H9 (cell line): Measurements from ENCODE around the gene AGK. TPM values are rescaled to one million over a fixed set of nuclear protein-coding genes. Genes with fewer than 3 reads are reported as not detected.

Experiments
- DNase-seq: peaks from one replicate; pipeline ENCODE4 v3.0.0-alpha.2; 2017
- H2AFZ ChIP-seq: one replicate; pipeline ENCODE4 v1.6.1; 2013; ENCODE audit warnings: mild to moderate bottlenecking, low read length, control low read depth, moderate library complexity
- H2AK5ac ChIP-seq: 2 replicates; pipeline ENCODE4 v1.6.1; 2013; ENCODE audit warnings: low read length, control low read depth, mixed read lengths; ENCODE audit not compliant: insufficient read length
- H2BK120ac ChIP-seq: one replicate; pipeline ENCODE4 v1.6.1; 2013; ENCODE audit warnings: low read depth, mild to moderate bottlenecking, low read length, control low read depth, inconsistent platforms; ENCODE audit not compliant: poor library complexity, severe bottlenecking
- H2BK12ac ChIP-seq: 2 replicates; pipeline ENCODE4 v1.6.1; 2013; ENCODE audit warnings: low read length, control low read depth, mixed read lengths, low read depth; ENCODE audit not compliant: insufficient read length
- H2BK15ac ChIP-seq: 2 replicates; pipeline ENCODE4 v1.6.1; 2013; ENCODE audit warnings: low read depth, low read length, control low read depth
- H2BK20ac ChIP-seq: one replicate; pipeline ENCODE4 v1.6.1; 2013; ENCODE audit warnings: low read depth, mild to moderate bottlenecking, low read length, control low read depth, inconsistent platforms; ENCODE audit not compliant: poor library complexity, severe bottlenecking
- H2BK5ac ChIP-seq: 2 replicates; pipeline ENCODE4 v1.6.1; 2013; ENCODE audit warnings: low read length, control low read depth, mixed read lengths; ENCODE audit not compliant: insufficient read length
- H3K14ac ChIP-seq: 2 replicates; pipeline ENCODE4 v1.6.1; 2013; ENCODE audit warnings: low read length, control low read depth; ENCODE audit not compliant: insufficient read depth
- H3K18ac ChIP-seq: 2 replicates; pipeline ENCODE4 v1.6.1; 2013; ENCODE audit warnings: low read depth, mild to moderate bottlenecking, mixed read lengths, low read length, control low read depth; ENCODE audit not compliant: insufficient read length
- H3K23ac ChIP-seq: 2 replicates; pipeline ENCODE4 v1.6.1; 2013; ENCODE audit warnings: low read length, control low read depth, mixed read lengths, low read depth; ENCODE audit not compliant: insufficient read length
- H3K23me2 ChIP-seq: 2 replicates; pipeline ENCODE4 v1.6.1; 2013; ENCODE audit warnings: low read depth, mild to moderate bottlenecking, mixed read lengths, low read length, control low read depth; ENCODE audit not compliant: insufficient read length, poor library complexity, severe bottlenecking
- H3K27ac ChIP-seq: 2 replicates; pipeline ENCODE4 v1.5.1; 2013; ENCODE audit warnings: low read length, control low read depth, mixed read lengths, low read depth; ENCODE audit not compliant: insufficient read length
- H3K27me3 ChIP-seq: 2 replicates; pipeline ENCODE4 v1.6.1; 2013; ENCODE audit warnings: low read length, control low read depth, inconsistent platforms; ENCODE audit not compliant: insufficient read depth
- H3K4ac ChIP-seq: 2 replicates; pipeline ENCODE4 v1.6.1; 2013; ENCODE audit warnings: low read depth, mild to moderate bottlenecking, control low read depth, inconsistent platforms, low read length, moderate library complexity
- H3K4me1 ChIP-seq: 2 replicates; pipeline ENCODE4 v1.6.1; 2013; ENCODE audit warnings: low read length, control low read depth, inconsistent platforms; ENCODE audit not compliant: insufficient read depth
- H3K4me2 ChIP-seq: 2 replicates; pipeline ENCODE4 v1.6.1; 2013; ENCODE audit warnings: low read length, control low read depth, mixed read lengths; ENCODE audit not compliant: insufficient read length, insufficient read depth
- H3K56ac ChIP-seq: 2 replicates; pipeline ENCODE4 v1.6.1; 2013; ENCODE audit warnings: low read depth, mild to moderate bottlenecking, mixed read lengths, low read length, control low read depth; ENCODE audit not compliant: insufficient read length
- H3K79me1 ChIP-seq: 2 replicates; pipeline ENCODE4 v1.6.1; 2013; ENCODE audit warnings: low read depth, mild to moderate bottlenecking, moderate library complexity, low read length, control low read depth, inconsistent platforms; ENCODE audit not compliant: insufficient read depth, poor library complexity, severe bottlenecking
- H3K79me2 ChIP-seq: 2 replicates; pipeline ENCODE4 v1.6.1; 2013; ENCODE audit warnings: low read length, control low read depth, inconsistent platforms; ENCODE audit not compliant: insufficient read depth
- H3K9ac ChIP-seq: 2 replicates; pipeline ENCODE4 v1.6.1; 2013; ENCODE audit warnings: low read length, control low read depth, mixed read lengths; ENCODE audit not compliant: insufficient read length; ENCODE audit errors: extremely low read depth
- H3K9me3 ChIP-seq: one replicate; pipeline ENCODE4 v1.6.1; 2013; ENCODE audit warnings: low read depth, low read length, inconsistent platforms; ENCODE audit not compliant: control insufficient read depth
- H3T11ph ChIP-seq: one replicate; pipeline ENCODE4 v1.6.1; 2013; ENCODE audit warnings: mild to moderate bottlenecking, low read length, control low read depth, inconsistent platforms
- H4K20me1 ChIP-seq: one replicate; pipeline ENCODE4 v1.6.1; 2013; ENCODE audit not compliant: control insufficient read depth, insufficient read length, insufficient read depth
- H4K5ac ChIP-seq: 2 replicates; pipeline ENCODE4 v1.6.1; 2013; ENCODE audit warnings: low read depth, mild to moderate bottlenecking, mixed read lengths, low read length, control low read depth; ENCODE audit not compliant: insufficient read length
- H4K8ac ChIP-seq: replicated peaks from 2 replicates; pipeline ENCODE4 v1.6.1; 2013; ENCODE audit warnings: low read length, control low read depth, mixed read lengths, low read depth; ENCODE audit not compliant: insufficient read length
- H4K91ac ChIP-seq: 2 replicates; pipeline ENCODE4 v1.6.1; 2013; ENCODE audit warnings: low read depth, mild to moderate bottlenecking, moderate library complexity, mixed read lengths, low read length, control low read depth; ENCODE audit not compliant: insufficient read length
- H3K27ac Mint-ChIP-seq, 3 experiments: 2 replicates in 2 of 3; 3 replicates in 1 of 3; pipeline ENCODE4 v1.8.0; 2020 to 2021; ENCODE audit warnings: mixed read lengths in 3 of 3, mild to moderate bottlenecking in 1 of 3, moderate library complexity in 1 of 3
- H3K27me3 Mint-ChIP-seq: 2 replicates; pipeline ENCODE4 v1.8.0; 2021; ENCODE audit warnings: low read depth, mild to moderate bottlenecking, moderate library complexity, mixed read lengths
- H3K36me3 Mint-ChIP-seq, 3 experiments: 2 replicates in 2 of 3; 3 replicates in 1 of 3; pipeline ENCODE4 v1.8.0; 2020 to 2021; ENCODE audit warnings: low read depth in 3 of 3, mixed read lengths in 3 of 3; ENCODE audit not compliant: insufficient read depth in 1 of 3
- H3K4me1 Mint-ChIP-seq, 2 experiments: 2 replicates each; pipeline ENCODE4 v1.8.0; 2020; ENCODE audit warnings: mixed read lengths in 2 of 2
- H3K4me3 Mint-ChIP-seq, 2 experiments: 2 replicates in 1 of 2; 3 replicates in 1 of 2; pipeline ENCODE4 v1.8.0; 2020 to 2021; ENCODE audit warnings: mild to moderate bottlenecking in 2 of 2, mixed read lengths in 2 of 2, moderate library complexity in 1 of 2
- H3K9me3 Mint-ChIP-seq, 2 experiments: 2 replicates in 1 of 2; 3 replicates in 1 of 2; pipeline ENCODE4 v1.8.0; 2020; ENCODE audit warnings: mild to moderate bottlenecking in 2 of 2, mixed read lengths in 2 of 2, moderate library complexity in 1 of 2
- CTCF ChIP-seq: fragments of 200-600 bp; sonication (generic); conservative IDR thresholded peaks from 3 replicates; pipeline ENCODE4 v1.8.0; 2021; ENCODE audit warnings: antibody characterized with exemption, mild to moderate bottlenecking
- WGBS: extraction: QIAGEN DNeasy Blood & Tissue Kit; methylation state at CpG from one replicate; pipeline ENCODE4 v1.1.7; 2013; ENCODE audit warnings: missing lambda C conversion rate, low lambda C conversion rate, mixed read lengths; ENCODE audit not compliant: insufficient read length; ENCODE audit errors: extremely low coverage; 5-methylcytosine and 5-hydroxymethylcytosine counted together
- total RNA-seq: library from RNA; stranded (reverse); gene quantifications from 2 replicates; pipeline ENCODE4 v1.2.1, GENCODE V29; 2021

AGK gene
- total RNA-seq, 1 experiment from 2014 or later, result 35.1 TPM

GRCh38 chr7:141590666-141591065 is 39.5 kb downstream of the AGK start:
- Histone ChIP-seq H2AFZ (no peak overlapping the region), H3K4ac (no peak overlapping the region), H4K8ac (no peak overlapping the region), H3K27ac (no peak overlapping the region), H3K4me1 (peaks cover 15% of the 10 kb centered on the region), H2BK15ac (no peak overlapping the region), H3K79me2 (no peaks in the 10 kb centered on the region), H2BK20ac (no peak overlapping the region), H3K18ac (no peak overlapping the region), H3K9me3 (no peaks in the 10 kb centered on the region), H2BK12ac (no peak overlapping the region), H3K27me3 (no peaks in the 10 kb centered on the region), H3K23me2 (no peaks in the 10 kb centered on the region), H3K23ac (no peak overlapping the region), H2BK120ac (no peak overlapping the region), H4K20me1 (no peaks in the 10 kb centered on the region), H4K91ac (no peak overlapping the region), H4K5ac (no peak overlapping the region), H3K56ac (no peak overlapping the region), H3K79me1 (no peaks in the 10 kb centered on the region), H2AK5ac (no peak overlapping the region), H3K4me2 (no peak overlapping the region), H3K14ac (no peak overlapping the region), H3K9ac (no peak overlapping the region), H2BK5ac (no peak overlapping the region), H3T11ph (no peak overlapping the region)
- WGBS, result no CpG with 5 or more reads among the region's 3 CpGs
- H3K4me3 Mint-ChIP-seq, result no peak overlapping the region
- no peak for TF ChIP-seq CTCF
- H3K27ac Mint-ChIP-seq, result peak overlapping the region; percentile 1 to 36 (median 2); a peak in 2 of 7 replicates
- H3K4me1 Mint-ChIP-seq, result peaks cover 39 to 43% of the 10 kb centered on the region in 2 experiments
- peaks cover 13 to 34% (median 21%) of the 10 kb centered on the region in 3 experiments for H3K36me3 Mint-ChIP-seq
- no peaks in the 10 kb centered on the region for H3K9me3 Mint-ChIP-seq
- no peak for DNase-seq
- no peaks in the 10 kb centered on the region for H3K27me3 Mint-ChIP-seq
